ENCODE data around the gene ZNF496.
A peak's percentile ranks its signal among the peaks of the same experiment; 100 is the strongest.
"Not testable (repeated sequence)": the region's sequence is repeated elsewhere in the genome, so short reads cannot be mapped to it uniquely, and the experiment has no call there.

Gene ZNF496
- total RNA-seq, result 9.8 to 16.9 (median 15.2) reads per million in 3 experiments

DNA sequence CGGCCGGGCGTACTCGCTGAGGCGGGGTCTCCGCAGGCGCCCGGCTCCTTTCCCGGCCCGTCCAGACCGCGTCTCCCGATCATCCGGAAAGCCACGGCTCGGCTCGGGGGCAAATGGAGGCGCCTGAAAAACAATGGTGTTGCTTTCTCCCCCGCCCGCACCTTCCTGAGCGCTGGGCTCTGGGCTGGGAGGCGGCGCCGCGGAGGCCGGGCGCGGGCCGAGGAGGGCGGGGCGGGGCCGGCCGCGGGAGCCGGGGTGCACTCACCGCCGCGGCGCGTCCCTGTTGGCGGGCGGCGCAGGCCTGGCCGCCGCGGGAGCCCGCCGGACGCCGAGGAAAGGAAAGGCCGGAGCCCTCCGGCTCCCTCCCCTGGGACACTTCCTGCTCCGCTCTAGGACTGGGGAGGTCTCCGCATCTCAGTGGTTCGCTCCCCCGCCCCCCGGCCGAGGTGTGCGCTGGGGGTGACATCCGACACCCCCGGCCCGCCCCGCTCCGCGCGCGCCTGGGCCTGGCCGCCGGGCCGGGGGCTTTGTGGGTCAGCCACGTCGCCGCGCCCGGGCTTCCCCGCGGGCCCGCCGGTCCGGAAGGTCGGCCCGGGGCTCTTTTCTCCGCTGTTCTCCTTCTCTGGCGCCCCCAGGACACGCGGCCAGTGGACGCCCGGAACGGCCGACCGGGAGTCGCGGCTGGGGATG, at the start of gene ZNF496:
TSS of gene ZNF496 (minus strand) at position 343 of the 690 bp plus-strand sequence. CDS start 2,289 bp downstream, outside the sequence.
- peak; percentile 33 for DNase-seq

DNA sequence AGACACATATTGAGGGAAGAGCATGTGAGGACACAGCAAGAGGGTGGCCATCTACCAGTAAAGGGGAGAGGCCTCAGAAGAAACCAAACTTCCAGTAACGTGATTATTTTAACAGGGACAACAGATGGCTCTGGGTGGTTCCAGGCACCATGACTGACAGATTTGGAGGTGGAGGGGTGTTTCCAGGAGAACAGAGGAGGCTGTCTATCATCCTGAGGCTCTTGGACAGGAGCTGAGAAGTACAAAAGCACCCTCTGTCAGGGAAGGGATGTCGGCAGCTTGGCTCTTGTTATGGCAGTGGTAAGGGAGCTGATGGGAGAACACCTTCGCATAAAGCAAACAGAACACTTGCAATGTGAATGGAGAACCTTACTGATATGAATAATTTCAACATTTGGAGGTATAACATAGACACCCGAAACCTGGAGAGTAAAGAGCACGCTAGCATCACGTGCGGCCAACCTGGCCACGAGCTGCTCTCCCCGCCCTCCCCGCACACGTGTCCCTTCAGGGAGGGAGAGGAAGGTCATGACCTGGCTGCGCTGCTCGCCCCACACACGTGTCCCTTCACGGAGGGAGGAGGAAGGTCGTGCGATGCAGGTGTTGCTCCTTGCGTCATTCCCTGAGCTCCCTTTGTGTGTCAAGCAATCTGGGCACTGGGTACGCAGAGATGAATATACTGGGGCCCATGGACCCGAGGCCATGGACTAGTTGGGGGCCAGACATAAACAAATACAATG, 46.8 kb upstream of the ZNF496 start:
- no peak for DNase-seq

DNA sequence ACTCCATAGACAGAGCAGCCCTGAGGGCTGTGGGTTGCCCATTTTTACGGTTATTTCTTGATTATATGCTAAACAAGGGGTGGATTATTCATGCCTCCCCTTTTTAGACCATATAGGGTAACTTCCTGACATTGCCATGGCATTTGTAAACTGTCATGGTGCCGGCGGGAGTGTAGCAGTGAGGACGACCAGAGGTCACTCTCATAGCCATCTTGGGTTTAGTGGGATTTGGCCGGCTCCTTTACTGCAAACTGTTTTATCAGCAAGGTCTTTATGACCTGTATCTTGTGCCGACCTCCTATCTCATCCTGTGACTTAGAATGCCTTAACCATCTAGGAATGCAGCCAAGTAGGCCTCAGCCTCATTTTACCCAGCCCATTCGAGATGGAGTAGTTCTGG, 46.0 kb upstream of the ZNF496 start:
- not testable (repeated sequence) for DNase-seq

DNA sequence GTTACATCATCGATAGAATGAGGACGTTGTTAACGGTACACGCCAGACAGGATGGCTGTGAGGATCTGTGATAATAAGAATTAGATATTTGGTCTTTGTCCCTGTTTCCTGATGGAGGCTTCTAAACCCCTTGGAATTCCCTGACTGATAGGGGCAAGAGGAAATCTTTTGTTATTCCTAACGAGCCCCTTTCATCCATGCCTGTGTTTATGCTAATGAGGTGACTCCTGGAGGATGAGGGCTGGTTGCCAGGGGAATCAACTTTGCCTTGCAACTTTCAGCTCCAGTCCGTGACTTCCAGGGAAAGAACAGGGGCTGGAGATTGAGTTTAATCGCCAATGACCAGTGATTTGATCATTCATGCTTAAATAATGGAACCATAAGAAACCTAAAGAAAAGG, 45.0 kb upstream of the ZNF496 start:
- DNase-seq, result no peak

DNA sequence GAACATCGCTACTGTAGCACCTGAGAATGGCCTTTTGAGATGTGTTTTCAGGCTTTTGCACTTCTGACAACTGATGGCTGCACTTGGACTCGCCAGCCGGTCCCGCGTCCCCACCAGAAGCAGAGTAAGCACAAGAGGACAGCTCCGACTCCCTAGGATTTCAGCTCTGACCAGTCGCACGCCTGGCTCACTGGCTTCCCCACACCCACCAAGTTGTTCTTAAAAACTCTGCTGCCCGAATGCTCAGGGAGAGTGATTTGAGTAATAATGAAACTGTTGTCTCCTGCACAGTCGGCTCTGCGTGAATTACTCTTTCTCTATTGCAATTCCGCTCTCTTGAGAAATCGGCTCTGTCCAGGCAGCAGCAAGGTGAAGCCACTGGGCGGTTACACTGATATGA, 44.1 kb upstream of the ZNF496 start:
- DNase-seq, result no peak

DNA sequence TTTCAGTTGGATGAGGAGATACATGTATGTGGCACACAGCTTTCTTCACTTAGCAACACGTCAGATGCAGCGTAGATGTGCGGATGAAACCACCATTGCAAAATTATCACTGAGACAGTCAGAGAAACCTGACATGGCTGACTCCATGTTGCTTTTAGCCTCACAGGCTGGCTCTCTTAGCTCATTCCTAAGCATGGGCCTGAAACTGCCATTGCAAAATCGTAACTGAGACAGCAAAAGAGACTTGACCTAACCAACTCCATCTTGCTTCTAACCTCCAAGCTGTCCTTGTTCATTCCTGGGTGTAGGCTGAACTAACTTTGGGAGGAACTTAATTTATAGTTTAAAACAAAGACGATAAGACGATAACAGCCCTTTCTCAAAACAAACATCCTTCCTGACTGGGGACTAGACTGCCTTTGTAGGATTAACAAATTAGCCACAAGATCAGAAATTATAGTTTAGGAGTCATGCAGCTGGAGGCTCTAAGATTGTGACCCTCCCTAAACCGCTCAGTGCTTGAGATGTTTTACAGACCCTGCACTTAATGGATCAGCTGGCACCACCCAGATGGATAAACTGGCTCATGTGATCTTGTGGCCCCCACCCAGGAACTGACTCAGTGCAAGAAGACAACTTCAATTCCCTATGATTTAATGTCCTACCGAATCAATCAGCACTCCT, 43.1 kb upstream of the ZNF496 start:
- DNase-seq, result not testable (repeated sequence)

DNA sequence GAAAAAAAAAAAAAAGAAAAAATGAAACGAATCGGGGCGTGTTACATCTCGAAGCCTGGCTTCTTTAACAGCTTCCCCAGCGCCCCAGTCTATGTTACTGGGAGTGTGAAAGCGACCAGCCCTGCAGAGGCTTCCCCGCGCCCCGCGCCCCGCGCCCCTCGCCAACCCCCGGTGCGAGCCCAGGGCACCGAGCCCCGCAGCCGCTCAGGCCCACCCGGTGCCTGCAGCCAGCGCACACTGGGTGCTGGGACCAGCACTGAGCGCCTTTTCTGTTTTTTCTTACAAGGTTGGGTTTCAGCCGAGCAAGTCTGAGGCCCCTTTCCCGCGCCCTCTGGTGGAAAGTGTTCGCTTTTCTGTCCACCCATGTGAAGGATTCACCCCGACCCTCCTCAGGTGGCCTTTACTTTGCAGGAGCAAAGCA, 42.1 kb upstream of the ZNF496 start:
- peak; percentile 44 for DNase-seq

DNA sequence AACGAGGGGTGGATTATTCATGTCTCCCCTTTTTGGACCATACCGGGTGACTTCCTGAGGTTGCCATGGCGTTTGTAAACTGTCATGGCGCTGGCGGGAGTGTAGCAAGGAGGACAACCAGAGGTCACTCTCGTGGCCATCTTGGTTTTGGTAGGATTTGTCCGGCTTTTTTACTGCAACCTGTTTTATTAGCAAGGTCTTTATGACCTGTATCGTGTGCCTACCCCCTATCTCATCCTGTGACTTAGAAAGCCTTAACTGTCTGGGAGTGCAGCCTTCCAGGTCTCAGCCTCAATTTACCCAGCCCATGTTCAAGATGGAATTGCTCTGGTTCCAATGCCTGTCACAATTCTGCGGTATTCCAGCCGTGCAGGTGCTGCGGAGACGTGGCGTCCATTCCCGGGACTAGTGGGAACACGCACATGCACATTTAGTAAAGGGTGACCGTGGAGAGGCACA, 40.2 kb upstream of the ZNF496 start:
- DNase-seq, result no peak

DNA sequence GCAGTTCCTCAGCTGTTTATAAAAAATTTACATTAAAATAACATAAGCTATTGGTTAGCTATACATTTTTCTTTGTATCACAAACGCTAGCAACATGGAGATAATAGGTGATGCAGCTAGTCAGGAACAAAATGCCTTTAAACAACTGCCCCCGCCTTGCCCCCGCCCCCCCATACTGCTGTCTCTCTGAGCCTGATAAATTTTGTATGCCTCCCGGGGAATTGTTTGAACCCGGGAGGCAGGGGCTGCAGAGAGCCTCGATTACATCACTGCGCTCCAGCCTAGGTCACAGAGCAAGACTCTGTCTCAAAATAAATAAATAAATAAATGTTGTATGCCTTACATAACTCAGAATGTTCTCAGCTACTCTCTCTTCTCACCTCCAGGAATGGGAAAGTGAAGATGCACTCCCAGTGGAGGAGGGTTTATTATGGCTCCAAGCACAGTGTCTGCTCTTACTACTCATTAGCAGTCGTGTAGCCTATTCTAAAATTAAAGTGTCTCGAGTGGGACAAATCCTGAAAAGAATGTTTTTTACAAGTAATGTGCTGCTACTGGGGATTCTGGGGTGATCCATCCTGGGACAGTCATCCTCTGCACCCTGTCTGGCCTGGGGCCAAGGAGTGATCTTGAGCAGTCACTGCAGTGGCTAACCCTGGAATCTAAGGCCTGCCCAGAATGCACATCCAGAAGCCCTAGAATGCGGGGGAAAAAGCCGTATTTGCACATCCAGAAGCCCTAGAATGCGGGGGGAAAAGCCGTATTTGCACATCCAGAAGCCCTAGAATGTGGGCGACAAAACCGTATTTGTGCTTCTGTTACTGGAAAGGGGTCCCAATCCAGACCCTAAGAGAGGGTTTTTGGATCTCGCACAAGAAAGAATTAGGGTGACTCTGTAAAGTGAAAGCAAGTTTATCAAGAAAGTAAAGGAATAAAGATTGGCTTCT, 39.4 kb upstream of the ZNF496 start:
- DNase-seq, result no peak

DNA sequence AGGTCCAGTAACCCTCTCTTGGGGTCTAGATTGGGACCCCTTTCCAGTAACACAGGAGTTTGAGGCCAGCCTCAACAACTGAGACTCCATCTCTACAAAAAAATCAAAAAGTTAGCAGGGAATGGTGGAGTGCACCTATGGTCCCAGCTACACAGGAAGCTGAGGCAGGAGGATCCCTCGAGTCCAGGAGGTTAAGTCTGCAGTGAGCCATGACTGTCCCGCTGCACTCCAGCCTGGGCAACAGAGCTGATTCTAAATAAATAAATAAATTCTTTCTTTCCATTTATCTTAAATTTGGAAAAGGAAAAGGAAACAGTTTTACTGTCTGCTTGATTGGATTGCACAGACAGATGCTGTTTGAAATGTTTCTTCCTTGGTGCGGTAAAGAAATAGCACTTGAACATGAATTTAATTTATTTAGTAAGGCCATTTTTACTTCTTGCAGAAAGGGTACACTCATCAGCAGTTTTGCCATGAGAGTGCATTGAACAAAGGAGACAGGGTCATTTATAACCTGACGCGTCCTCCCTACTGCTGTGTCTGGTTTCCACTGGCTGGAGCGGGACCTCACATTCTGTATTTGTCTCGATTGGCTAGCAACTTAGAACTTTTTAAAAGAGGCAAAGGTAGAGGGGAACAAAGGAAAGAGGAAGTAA, 37.0 kb upstream of the ZNF496 start:
- no peak for DNase-seq

DNA sequence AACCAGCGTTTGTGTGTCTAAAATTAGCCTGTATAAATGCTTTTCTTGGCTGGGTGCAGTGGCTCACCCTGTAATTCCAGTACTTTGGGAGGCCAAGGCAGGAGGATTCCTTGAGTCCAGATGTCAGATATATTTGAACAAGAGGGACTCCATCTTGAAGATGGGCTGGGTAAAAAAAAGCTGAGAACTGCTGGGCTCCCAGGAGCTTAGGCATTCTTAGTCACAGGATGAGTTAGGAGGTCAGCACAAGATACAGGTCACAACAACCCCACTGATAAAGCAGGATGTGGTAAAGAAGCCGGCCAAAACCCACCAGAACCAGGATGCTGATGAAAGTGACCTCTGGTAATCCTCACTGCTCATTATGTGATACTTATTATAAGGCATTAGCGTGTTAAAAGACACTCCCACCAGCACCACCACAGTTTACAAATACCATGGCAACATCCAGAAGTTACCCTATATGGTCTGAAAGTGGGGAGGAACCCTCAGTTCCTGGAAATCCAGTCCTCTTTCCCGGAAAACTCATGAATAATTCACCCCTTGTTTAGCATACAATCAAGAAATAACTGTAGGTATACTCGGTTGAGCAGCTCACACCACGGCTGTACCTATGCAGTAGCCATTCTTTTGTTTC, 36.2 kb upstream of the ZNF496 start:
- DNase-seq, result no peak

DNA sequence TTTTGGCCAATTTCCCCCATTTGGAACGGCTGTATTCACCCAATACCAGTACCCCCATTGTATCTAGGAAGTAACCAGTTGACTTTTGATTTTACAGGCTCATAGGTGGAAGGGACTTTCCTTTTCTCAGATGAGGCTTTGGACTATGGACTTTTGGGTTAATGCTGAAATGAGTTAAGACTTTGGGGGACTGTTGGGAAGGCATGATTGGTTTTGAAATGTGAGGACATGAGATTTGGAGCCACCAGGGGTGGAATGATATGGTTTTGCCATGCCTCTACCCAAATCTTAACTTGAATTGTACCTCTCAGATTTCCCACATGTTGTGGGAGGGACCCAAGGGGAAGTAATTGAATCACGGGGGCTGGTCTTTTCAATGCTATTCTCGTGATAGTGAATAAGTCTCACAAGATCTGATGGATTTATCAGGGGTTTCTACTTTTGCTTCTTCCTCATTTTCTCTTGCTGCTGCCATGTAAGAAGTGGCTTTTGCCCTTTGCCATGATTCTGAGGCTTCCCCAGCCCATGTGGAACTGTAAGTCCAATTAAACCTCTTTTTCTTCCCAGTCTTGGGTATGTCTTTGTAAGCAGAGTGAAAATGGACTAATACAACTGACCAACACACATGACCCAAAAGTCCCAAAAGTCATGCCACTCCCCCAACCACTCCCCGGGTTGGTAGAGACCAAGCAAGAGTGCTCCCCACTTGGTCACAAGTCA, 35.4 kb upstream of the ZNF496 start:
- DNase-seq, result no peak

DNA sequence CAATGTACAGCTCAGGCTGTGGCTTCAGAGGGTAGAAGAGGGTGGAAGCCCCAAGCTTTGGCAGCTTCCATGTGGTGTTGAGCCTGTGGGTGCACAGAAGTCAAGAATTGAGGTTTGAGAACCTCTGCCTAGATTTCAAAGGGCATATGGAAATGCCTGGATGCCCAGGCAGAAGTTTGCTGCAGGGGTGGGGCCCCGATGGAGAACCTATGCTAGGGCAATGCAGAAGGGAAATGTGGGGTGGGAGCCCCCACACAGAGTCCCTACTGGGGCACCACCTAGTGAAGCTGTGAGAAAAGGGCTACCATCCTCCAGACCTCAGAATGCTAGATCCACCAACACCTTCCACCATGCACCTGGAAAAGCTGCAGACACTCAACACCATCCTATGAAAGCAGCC, 34.7 kb upstream of the ZNF496 start:
- DNase-seq, result not testable (repeated sequence)

DNA sequence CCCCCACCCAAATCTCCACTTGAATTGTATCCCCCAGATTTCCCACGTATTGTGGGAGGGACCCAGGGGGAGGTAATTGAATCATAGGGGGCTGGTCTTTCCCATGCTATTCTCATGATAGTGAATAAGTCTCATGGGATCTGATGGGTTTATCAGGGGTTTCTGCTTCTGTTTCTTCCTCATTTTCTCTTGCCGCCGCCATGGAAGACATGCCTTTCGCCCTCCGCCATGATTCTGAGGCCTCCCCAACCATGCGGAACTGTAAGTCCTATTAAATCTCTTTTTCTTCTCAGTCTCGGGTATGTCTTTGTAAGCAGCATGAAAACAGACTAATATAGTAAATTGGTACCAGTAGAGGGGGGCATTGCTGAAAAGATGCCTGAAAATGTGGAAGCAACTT, 33.4 kb upstream of the ZNF496 start:
- no peak for DNase-seq

DNA sequence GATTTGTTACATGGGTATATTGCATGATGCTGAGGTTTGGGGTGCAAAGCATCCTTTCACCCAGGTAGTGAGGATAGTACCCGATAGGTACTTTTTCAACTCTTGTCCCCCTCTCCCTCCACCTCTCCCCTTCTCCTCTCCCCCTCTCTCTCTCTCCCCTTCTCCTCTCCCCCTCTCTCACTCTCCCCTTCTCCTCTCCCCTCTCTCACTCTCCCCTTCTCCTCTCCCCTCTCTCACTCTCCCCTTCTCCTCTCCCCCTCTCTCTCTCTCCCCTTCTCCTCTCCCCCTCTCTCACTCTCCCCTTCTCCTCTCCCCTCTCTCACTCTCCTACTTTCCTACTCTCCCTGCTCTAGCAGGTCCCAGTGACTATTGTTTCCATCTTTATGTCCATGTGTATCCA, 31.3 kb upstream of the ZNF496 start:
- DNase-seq, result not testable (repeated sequence)

DNA sequence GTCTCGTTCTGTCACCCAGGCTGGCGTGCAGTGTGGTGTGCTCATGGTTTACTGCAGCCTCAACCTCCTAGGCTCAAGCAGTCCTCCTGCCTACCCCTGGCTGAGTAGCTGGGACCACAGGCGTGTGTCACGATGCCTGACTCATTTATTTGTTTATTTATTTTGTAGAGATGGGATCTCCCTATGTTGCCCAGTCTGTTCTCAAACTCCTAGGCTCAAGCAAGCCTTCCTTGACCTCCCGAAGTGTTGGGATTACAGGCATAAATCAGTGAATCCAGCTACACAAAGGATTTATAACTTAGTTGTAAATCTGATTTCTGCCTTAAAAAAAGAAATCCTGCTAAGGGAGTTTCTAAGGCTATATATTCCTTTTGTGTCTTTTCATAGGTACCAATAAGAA, 30.5 kb upstream of the ZNF496 start:
- no peak for DNase-seq

DNA sequence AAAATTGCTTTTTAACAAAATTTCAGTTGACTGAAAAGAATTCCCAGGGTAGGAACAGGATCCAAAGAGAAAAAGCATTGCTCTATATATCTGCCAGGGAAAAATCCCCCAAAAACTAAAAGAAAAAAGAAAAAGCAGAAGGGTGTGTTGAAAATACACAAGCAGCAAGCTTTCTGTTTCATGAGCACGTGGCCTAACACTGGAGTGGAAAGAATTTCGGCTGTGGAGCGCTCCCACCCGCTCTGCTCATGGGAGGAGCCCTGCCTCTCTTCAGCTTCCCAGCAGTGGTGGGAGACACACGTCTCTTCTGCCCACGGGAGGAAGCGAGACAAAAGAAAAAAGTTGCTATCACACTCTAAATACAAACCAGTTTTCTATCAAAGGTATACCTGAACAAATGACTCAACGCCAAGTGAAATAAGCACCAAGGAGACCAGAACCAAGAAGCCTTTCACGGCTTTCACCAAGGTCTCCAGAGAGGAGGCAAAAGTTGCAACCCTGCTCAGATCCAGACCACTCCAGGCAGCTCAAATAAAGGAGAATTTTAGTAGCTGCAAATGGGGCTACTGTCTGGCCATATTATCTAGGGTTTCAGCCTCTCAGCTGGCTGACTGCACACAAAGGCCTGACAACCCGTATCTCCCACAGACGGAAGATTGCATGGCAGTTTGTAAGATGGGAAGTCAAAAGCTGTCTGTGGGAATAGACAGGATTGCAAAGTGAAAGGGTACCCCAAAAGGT, 29.5 kb upstream of the ZNF496 start:
- DNase-seq, result no peak

DNA sequence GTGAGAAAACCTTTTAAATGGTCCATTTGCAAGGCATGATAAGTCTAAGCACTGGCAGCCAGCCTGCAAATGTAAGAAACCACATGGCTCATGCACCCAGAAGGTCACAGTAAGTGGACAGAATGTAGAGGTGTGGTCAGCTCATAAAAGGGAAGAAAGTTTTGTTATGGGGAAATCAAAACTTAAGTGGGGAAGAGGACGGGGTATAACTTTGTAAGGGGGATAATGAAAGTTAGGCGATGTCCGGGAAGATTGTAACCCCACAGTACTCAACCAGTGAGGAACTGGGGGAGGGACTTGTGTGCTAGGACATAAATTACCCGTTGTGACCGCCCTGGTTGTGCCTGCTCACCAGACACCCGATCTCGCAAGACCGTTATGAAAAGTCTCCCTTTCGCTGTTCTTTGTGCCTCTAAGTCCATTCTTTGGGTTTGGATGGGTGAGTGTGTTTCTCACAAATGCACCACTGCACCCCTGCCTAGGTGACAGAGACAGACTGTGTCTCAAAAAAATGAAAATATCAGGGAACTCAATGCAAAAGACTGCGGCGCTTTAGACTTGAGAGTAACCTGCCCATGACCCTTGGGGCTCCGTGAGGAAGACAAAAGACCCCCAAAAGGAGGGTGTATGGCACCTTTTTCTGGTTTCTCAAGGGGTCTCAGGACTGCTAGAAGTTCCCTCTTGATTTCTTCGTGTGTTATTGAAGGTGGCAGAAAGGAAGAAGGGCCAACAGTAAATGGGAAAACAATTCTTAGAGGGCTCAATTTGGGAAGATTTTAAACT, 28.6 kb upstream of the ZNF496 start:
- DNase-seq, result no peak

DNA sequence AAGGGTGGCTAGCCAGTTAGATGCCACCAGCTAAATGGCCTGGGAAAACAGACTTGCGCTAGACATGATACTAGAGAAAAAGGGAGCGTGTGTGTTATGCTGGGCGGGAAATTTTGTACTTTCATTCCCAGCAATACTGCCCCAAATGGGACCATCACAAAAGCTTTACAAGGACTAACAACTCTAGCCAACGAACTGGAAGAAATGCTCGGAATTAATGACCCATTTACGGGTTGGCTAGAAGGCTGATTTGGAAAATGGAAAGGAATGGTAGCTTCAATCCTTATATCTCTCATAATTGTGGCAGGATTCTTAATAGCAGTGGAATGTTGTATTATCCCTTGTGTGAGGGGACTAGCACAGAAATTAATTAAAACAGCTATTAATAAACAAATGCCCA, 27.9 kb upstream of the ZNF496 start:
- no peak for DNase-seq

Measured in central memory CD4-positive, alpha-beta T cell (primary cell).